ENCODE results near the gene APOL3.
"Not testable (repeated sequence)": the region's sequence is repeated elsewhere in the genome, so short reads cannot be mapped to it uniquely, and the experiment has no call there.

APOL3 gene

DNA sequence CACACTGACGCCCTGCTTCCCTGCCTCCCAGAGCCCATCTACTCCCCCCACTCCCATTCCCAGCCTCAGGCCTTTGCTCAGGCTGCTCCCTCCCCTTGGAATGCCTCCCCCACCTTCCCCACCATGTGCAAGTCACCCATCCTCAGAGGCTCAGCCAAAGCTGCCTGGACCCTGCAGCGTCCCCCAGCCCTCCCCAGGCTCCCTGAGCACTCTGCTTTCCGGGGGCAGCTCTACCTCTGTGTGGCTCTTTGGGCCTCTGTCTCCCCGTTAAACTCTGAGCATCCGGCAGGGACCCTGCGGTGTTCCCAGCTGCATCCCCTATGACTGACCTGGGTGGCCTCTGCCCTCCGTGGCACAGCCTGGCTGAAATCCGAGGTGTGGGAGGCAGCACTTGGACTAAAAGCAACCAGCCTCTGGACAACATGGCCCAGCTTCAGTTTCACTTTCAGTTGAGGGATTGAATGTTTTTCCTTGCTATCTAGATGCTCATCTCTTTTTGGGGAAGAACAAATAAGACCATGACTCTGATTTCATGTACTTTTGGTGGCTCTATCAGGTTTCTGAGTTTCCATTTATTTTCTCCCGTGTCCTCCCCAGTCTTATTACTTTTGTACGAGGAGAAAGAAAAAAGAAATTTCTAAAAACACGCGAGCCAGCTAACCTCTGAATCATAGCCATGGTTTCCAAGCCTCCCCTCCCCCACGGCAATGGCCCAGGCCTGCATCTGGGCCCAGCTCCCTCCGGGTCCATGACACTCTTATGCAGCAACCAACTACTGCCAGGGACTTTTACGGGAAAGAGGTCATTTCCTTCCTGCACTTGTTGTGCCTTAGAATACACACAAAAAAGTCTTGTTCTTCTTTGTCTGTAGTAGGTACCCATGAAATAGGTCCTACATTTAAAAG lies 3.8 kb downstream of the APOL3 start:
- peak; percentile 78 for DNase-seq

DNA sequence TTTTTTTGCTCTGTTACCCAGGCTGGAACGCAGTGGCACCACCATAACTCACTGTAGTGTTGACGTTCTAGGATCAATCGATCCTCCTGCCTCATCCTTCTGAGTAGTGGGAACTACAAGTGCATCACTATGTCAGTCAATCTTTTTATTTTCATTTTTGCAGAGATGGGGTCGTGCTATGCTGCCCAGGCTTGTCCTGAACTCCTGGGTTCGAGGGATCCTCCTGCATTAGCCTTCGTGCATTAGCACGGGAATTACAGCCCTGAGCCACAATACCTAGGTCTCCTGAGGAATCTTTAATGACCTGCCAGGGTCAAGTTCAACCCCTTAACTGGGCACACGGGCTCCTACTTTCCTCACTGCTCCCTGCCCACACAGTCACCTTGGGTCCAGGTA lies 4.4 kb downstream of the APOL3 start:
- no peak for DNase-seq

DNA sequence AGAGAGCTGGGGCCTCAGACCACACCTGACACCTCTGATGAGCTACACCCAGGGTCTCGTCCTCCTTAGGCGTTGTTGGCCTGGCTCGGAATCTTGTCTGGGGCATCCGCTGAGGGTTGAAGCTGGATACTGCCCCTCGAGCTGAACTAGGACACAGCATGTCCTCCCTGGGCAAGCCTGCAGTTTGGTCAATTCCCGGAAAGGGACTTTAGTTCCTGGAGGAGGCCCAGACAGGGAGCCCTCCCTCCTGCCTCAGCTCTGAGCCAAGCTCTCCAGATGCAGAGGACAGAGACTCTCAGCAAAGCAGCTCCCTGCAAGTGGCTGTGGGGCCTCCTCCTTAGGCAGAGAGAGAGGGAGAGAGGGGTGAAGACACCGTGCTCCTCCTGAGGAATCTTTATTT lies 4.9 kb downstream of the APOL3 start:
- DNase-seq, result no peak

DNA sequence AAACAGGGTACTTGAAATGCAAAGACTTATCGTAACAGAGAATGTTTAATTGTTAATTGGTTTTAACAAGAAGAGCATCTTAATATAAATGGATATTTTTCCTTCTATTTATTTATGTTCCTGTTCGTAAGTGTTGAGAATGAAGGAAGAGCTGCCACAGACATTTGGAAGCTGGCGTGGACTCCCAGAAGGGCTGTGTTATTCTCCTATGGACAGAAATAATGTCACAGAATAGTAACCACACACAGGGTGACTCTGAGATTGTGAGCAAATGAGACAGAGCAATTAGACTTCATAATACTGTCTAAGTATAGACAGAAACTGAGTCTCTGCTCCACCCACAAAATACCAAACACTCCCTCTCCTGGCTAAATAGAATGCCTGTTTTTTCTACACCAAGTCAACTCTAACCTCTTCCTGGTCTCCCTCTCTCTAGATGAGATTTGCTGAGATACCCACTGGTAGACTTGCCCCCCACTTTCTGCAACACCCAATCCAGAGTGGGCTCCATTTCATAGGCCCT lies 6.1 kb downstream of the APOL3 start:
- DNase-seq, result no peak

DNA sequence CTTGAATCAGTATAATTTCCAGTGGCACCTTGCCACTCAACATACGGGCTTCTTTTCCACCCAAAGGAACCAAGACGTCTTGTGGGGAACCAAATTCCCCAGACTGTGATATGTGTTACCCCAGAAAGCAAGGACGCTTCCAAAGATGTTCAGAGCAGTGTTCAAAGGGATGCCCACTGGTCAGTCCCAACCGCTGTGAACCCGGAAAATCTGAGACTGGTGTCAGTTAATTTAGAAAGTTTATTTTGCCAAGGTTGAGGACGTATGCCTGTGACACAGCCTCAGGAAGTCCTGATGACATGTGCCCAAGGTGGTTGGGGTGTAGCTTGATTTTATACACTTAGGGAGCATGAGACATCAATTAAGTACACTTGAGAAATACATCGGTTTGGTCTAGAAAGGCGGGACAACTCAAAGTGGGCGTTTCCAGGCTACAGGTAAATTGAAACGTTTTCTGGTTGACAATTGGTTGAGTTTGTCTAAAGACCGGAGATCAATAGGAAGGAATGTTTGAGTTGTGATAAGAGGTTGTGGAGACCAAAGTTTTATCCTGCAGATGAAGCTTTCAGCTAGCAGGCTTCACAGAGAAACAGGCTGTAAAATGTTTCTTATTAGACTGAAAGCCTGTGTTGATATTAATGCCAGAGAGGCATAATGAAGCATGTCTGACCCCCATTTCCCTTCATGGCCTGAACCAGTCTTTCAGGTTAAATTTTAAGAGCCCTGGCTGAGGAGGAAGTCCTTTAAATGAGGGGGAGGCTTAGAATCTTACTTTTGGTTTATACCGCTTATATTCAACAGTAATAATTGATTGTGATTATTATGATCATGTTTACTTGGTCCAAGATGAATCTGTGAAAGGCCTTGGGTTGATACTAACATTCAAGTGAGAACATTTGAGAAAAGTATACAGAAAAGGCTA lies 6.8 kb downstream of the APOL3 start:
- no peak for DNase-seq

DNA sequence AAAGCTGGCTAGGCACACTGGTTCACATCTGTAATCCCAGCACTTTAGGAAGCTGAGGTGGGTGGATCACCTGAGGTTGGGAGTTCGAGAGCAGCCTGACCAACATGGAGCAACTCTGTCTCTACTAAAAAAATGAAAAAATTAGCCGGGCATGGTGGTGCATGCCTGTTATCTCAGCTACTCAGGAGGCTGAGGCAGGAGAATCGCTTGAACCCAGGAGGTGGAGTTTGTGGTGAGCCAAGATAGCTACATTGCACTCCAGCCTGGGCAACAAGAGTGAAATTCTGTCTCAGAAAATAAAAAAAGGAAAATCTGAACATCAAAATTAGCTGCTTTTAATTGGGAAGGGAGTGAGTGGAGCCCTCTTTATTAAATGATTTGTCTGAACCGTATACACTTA lies 7.7 kb downstream of the APOL3 start:
- DNase-seq, result not testable (repeated sequence)

DNA sequence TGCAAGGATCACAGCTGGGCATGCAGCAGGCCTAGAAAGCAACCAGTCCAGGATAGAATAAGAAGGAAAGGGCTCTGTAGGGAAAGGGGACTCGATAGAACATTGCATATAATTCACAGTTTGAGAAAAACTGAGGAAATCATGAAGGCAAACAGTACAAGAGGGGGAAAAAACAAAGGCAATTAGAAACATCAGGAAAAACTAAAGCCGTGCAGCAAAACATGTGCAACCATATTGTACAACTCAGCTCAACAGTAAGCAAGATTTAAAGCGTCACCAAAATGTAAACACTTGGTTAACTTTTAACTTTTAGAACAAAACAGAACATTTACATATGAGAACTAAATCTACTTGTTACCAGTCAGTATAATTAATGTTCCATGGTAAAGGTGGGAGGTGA lies 8.5 kb downstream of the APOL3 start:
- DNase-seq, result no peak

DNA sequence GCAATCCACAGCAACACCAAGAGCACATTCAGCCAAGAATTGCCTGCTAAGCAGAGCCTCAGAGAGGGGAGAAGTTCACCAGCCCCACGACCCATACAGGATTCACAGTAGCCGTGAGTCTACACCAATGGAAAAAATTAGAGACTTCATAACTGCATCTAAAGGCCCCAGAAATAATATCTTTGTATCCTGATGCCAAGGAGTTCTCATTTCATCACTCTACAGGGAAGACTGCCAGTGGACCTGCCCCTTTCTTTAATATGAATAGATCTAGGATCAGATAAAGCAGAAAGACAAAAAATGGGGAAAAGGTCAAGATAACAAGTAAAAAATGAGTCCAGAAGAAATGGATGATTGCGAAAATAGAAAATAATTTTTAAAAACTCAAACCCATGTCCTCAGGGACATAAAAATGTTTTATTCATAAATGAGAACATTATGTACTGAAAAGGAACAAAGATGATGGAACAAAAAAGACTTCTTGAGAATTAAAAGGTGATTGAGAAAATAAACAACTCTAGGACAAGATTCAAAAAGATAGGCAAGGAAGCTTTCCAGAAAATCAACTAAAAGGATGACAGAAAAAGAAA lies 9.5 kb downstream of the APOL3 start:
- no peak for DNase-seq

DNA sequence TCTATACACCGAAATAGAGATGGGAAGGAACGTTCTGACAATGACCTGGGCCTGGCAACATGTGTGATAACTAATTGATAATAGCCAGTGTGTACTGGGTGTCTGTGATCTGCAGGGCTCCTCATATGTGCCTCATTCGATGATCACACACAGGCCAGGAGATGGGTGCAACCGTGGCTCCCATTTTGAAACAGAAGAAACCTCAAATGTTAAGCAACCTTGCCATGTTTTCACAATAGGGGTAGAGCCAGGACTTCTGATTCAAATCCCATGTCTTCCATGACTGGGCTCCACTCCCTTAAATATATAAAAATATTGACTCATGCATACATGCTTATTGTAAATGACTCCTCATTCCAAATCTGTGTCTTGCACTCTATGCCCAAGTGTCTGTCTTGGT lies 11.1 kb downstream of the APOL3 start:
- DNase-seq, result no peak

DNA sequence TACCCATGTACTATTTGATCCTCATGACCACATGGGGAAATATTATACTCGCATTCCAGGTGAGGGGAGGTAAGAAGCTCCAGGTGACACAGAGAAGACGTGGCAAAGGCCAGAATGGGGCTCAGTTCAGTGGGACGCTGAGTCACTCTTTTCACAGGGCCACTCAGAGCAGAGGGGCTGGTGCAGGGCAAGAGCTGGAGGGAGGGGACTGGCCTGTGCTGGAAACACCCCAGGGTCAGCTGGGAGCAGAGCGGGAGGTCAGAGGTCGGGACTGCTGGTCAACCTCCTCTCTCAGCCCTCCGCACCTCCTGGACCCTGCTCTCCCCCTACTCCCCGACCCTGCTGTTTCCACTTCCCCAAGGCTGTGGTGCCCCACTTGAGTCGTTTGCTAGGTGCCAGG lies 12.1 kb downstream of the APOL3 start:
- no peak for DNase-seq

DNA sequence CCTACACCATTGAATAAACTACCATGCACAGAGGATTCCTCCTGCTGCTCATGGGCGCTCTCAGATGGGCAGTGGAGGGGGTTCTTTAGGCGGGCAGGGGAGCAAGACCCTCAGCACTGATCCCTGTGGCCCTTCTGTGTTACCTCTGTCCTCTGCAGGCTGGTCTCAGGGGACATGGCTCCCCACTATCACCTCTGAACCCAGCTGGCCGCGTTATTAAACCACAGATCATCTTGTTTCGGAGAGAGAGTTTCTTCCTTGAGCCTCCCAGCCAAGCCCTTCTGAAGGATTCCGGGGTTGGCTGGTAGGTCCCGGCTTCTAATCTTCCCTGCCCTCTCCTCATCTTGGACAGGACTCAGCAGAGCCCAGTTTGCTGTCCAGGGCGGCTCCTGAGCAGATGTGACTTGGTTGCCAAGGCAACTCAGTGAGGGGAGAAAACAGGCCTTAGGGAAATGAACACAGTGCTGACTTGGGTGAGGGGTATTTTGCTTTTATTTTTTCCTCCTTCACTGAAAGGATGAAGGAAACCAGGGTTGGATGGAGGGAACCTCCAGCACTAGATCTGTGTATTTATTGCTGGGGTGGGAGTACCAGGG lies 13.3 kb downstream of the APOL3 start:
- no peak for DNase-seq

DNA sequence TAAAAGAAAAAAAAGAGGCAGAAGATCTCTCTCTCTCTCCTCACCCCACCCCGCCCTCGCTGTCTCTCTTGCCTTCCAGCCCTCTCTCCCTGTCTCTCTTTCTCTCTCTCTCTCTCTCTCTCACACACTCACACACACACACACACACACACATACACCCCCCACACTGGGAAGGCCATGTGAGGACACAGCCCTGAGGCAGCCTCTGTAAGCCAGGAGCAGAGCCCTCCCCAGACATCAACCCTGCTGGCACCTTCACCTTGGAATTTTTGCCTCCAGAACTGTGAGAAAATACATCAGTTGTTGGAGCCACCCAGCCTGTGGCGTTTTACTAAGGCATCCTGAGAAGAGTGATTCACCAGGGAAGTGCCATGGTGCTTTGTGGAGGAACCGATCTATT lies 14.7 kb downstream of the APOL3 start:
- DNase-seq, result no peak

DNA sequence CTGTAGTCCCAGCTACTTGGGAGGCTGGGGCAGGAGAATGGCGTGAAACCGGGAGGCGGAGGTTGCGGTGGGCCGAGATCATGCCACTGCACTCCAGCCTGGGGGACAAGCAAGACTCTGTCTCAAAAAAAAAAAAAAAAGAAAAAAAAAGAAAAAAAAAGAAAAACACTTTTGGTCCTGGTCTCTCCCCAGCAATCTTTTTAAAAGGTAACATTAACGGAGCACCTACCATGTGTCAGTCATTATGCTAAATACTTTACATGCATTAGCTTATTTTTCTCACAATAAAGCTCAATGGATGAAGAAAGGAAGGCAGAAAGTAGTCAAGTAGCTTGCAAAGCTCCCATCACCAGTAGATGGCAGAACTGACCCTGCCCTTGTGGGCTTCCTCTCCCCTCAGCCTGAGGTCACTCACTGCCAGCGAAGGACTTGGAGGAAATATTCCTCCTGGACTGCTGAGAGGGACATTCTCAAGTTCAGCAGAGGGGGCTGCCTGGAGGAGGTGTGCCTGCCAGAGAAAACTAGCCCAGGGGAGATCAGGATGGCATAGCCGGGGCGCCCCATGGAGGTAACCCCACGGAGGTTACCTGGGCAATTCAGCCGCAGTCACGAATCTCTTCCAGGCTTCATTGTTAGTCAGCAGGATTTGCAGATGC lies 15.5 kb downstream of the APOL3 start:
- DNase-seq, result peak; percentile 39

DNA sequence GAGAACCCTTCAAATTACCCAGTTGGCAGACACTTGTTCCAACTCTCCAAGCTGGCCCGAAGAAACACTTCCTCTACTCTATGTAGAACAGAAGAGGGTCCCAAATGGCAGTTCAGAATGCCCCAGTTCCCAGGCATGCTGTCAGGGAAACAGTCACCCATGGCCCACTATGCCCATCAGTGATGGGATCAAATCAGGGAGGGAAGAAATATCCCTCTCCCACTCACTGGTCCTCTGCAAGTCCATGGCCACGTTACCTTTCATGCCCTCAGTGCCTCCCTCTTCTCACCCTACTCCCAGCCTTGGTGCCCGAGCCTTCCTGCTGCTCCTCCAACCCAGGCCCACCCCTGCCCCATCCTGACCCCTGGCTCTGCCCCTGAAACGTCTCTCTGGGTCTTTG lies 16.6 kb downstream of the APOL3 start:
- no peak for DNase-seq

DNA sequence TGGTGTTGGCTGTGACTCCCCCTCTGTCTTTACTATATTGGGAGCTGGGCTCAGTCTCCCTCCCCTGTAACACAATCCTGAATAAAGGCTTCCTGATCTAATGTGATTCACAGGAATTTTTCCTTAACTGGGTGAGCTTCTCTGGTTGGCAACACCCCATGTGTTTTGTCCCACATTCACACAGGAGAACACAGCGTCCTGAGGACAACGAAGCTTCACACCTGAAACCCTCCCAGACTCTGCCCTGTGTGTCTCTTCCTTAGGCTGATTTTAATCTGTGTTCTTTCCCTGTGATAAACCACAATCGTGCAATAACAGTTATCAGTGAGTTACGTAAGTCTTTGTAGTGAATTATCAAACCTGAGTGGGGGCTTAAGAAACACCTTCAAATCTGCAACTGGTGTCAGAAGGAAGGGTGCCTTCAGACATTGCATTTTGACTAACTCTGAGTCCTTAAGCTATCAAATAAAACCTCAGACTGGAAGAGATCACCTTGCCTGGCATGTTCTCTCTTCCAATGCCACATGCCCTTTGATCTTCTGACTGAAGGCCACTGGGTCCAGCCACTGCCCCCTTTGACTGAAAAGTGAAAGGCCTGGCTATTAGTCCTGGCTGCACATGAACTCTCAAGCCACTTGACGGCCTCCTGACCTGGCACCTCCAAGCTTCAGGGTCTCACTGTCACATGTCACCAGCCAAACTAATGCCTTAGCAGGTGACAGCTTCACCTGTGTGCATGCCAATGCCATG lies 17.3 kb downstream of the APOL3 start:
- no peak for DNase-seq

DNA sequence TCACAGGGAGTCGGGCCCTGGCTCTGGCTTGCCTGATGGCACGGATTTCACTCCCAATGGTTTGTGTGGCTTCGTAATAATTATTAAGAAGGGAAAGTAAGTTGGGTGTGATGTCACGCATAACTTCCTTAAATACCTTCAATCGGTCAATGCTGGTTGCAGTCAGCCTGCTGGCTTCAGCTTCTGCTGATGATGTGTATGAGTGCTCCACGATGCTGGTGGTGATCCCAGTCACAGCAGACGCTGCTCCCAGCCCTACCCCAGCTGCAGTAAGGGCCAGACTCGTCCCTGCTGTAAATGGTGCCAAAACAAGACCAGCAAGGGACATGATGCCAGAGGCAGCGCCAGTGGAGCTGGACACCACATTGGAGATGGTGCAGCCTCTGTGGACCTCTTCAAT lies 19.1 kb downstream of the APOL3 start:
- no peak for DNase-seq

DNA sequence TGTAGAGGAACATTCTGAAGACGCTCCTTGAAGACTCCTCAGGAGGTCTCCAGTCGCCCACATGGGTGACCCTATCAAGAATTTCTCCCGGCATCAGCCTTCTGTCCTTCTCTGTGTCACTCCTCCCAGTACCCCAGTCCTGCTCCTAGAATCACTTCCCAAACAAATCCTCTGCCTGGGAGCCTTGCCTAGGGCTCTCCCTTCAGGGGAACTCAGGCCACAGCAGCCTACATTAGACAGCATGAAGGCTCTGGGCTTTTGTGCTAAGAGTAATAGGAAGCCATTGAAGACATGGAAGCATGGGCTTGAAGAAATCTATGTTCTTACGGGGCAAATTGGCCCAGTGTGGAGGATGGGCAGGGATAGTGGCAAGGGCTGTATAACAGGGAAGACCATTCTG lies 21.8 kb downstream of the APOL3 start:
- not testable (repeated sequence) for DNase-seq

DNA sequence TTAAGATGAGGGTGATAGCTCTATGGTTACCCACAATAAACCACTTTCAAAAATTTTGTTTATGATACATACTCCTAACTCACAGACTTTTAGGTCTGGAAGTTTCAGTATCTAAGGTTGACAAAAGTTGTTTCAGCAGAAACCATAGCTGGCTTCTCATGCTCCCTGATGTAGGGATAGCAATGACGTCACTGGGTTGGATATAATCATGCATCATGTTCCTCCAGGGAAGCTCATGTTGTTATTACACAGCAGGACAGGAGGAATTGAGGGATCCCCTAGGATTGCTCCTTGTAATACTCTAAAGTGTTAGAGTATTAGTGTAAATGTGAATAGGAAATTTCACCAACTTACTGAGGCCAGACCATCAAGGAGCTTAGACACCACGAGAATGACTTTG lies 23.6 kb downstream of the APOL3 start:
- DNase-seq, result no peak

DNA sequence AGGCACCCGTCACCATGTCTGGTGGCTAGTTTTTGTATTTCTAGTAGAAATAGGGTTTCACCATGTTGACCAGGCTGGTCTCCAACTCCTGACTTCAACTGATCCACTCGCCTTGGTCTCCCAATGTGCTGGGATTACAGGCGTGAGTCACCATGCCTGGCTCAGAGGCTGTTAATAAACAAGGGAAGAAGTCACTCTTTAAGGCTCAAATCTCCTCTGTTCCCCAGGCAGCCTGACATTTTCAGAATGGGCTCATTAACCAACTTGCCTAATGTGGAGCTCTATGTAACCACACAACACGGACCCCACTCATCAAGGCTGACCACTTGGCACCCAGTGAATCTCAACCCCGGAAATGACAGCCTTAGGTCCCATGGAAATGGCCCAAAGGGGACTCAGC lies 24.1 kb downstream of the APOL3 start:
- DNase-seq, result no peak

DNA sequence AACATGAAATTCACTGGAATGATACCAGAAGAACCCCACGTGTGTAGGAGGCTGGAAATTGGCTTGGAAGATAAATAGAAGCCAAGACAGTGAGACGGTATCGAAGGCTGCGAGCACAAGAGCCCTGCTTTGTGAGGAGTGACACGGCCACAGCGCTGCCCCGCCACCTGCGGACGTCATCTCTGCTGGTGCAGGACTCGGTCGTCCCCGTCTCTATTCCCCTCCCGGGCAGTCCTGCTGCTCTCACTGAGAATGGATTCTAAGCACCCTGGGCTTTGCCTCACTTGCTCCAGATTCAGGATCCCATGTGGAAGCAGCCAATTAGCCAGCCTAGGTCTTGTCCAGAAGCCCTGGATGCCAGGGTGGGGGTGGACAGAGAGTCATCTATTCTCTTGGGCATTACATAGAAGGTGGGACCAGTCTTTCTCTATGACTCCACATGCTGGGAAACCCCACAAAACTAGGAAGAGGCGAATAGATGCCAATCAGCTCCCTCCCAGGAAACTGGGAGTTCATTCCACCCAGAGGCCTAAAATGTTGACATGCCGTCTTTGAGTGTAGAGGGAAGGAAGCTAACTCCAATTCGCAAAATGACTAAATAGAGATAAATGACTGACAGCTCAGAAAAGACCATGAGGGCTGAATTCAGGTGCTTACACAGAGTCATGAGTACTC lies 25.1 kb downstream of the APOL3 start:
- no peak for DNase-seq

DNA sequence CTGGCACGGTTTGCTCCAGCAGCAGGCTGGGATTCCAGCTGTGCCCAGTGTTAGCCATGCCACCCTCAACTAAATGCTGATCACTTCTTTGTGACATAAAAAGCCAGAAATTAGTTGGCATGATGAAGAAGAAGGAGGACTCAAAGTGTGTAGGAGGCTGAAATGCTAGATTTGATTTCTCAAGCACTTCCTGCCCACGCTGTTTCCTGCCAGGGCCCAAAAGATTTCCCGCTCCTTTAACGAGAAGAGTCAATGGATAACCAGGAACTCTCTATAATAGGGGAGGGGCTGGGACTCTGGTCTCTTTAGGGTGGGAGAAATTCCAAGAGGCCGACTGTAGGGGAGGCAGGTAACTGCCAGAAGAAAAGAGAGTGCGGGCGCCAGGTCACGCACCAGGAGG lies 26.4 kb downstream of the APOL3 start:
- peak; percentile 23 for DNase-seq

All from activated CD4-positive, alpha-beta T cell treated with anti-CD3 and anti-CD28 coated beads, Interleukin-10, Interleukin-2, amounts not matched to agents 100 ng/mL and 50 ng/mL, durations not matched to agents 16 hours and 8 hours (primary cell).